ENCODE measurements around the gene IGSF9.

IGSF9 gene

GRCh38 chr1:159897962-159898361, 47.5 kb downstream of the IGSF9 start:
- Histone ChIP-seq H3K4me3 (ENCODE audit: low read length) (no peak overlapping the region), H3K4me1 (ENCODE audit: control insufficient read depth, insufficient read depth, low read length) (peaks cover 11% of the 10 kb centered on the region), H3K27me3 (replicated peaks; ENCODE audit: control insufficient read depth, insufficient read depth, low read length) (peaks cover 7% of the 10 kb centered on the region), H3K9ac (ENCODE audit: low read length) (no peak overlapping the region), H3K9me3 (ENCODE audit: control insufficient read depth, low read length) (no peaks in the 10 kb centered on the region), H3K36me3 (ENCODE audit: control insufficient read depth, insufficient read depth, low read length, severe bottlenecking) (no peaks in the 10 kb centered on the region)
- DNase-seq (ENCODE audit: low read depth) = no peak

- Histone ChIP-seq H3K36me3 (ENCODE audit: control insufficient read depth, insufficient read depth, low read length, severe bottlenecking) (no peaks in the 10 kb centered on the region), H3K9ac (ENCODE audit: low read length) (no peak overlapping the region), H3K4me1 (ENCODE audit: control insufficient read depth, insufficient read depth, low read length) (peaks cover 11% of the 10 kb centered on the region), H3K27me3 (replicated peaks; ENCODE audit: control insufficient read depth, insufficient read depth, low read length) (peaks cover 7% of the 10 kb centered on the region), H3K4me3 (ENCODE audit: low read length) (no peak overlapping the region), H3K9me3 (ENCODE audit: control insufficient read depth, low read length) (no peaks in the 10 kb centered on the region)
- DNase-seq (ENCODE audit: low read depth) = no peak
Measured at GRCh38 chr1:159896546-159896930, 48.9 kb downstream of the IGSF9 start.

GRCh38 chr1:159895836-159896545, 49.4 kb downstream of the IGSF9 start:
- Histone ChIP-seq H3K4me1 (ENCODE audit: control insufficient read depth, insufficient read depth, low read length) (peaks cover 9% of the 10 kb centered on the region), H3K9ac (ENCODE audit: low read length) (no peak overlapping the region), H3K36me3 (ENCODE audit: control insufficient read depth, insufficient read depth, low read length, severe bottlenecking) (no peaks in the 10 kb centered on the region), H3K9me3 (ENCODE audit: control insufficient read depth, low read length) (no peaks in the 10 kb centered on the region), H3K4me3 (ENCODE audit: low read length) (no peak overlapping the region), H3K27me3 (replicated peaks; ENCODE audit: control insufficient read depth, insufficient read depth, low read length) (peaks cover 7% of the 10 kb centered on the region)
- DNase-seq (ENCODE audit: low read depth) = no peak

DNA sequence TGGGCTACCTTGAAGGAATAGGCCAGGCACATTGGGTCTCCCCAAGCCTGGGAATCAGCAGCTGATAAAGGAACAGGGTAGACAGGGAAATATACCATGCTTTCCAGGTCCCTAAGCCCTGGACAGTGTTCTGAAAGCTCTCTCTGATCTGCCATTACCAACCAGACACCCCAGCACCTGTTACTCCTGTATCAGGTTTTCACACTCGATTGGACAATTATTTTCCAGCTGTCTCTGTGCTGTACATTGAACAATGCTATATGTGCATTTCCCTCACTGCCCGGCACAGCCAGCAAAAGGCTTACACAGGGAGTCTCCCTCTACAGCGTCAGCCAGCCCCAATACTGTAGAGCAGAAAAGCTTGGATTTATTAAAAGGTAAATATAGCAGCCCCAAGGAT, 50.1 kb downstream of the IGSF9 start:
- H3K9ac ChIP-seq (ENCODE audit: low read length) = no peak overlapping the region
- peaks cover 4% of the 10 kb centered on the region for H3K4me1 ChIP-seq (ENCODE audit: control insufficient read depth, insufficient read depth, low read length)
- H3K9me3 ChIP-seq (ENCODE audit: control insufficient read depth, low read length) = no peaks in the 10 kb centered on the region
- H3K4me3 ChIP-seq (ENCODE audit: low read length) = no peak overlapping the region
- H3K27me3 ChIP-seq (replicated peaks; ENCODE audit: control insufficient read depth, insufficient read depth, low read length) = peaks cover 7% of the 10 kb centered on the region
- DNase-seq (ENCODE audit: low read depth) = no peak
- H3K36me3 ChIP-seq (ENCODE audit: control insufficient read depth, insufficient read depth, low read length, severe bottlenecking) = no peaks in the 10 kb centered on the region

- Histone ChIP-seq H3K36me3 (ENCODE audit: control insufficient read depth, insufficient read depth, low read length, severe bottlenecking) (no peaks in the 10 kb centered on the region), H3K9ac (ENCODE audit: low read length) (peak overlapping the region; percentile 12), H3K9me3 (ENCODE audit: control insufficient read depth, low read length) (no peaks in the 10 kb centered on the region), H3K27me3 (replicated peaks; ENCODE audit: control insufficient read depth, insufficient read depth, low read length) (peaks cover 7% of the 10 kb centered on the region), H3K4me3 (ENCODE audit: low read length) (no peak overlapping the region), H3K4me1 (ENCODE audit: control insufficient read depth, insufficient read depth, low read length) (peaks cover 13% of the 10 kb centered on the region)
- no peak for DNase-seq (ENCODE audit: low read depth)
Measured at GRCh38 chr1:159892944-159893343, 52.5 kb downstream of the IGSF9 start.

- peak; percentile 95 for DNase-seq (ENCODE audit: low read depth)
- Histone ChIP-seq H3K36me3 (ENCODE audit: control insufficient read depth, insufficient read depth, low read length, severe bottlenecking) (no peaks in the 10 kb centered on the region), H3K4me3 (ENCODE audit: low read length) (no peak overlapping the region), H3K9ac (ENCODE audit: low read length) (peak overlapping the region; percentile 35), H3K27me3 (replicated peaks; ENCODE audit: control insufficient read depth, insufficient read depth, low read length) (peaks cover 7% of the 10 kb centered on the region), H3K4me1 (ENCODE audit: control insufficient read depth, insufficient read depth, low read length) (peaks cover 13% of the 10 kb centered on the region), H3K9me3 (ENCODE audit: control insufficient read depth, low read length) (no peaks in the 10 kb centered on the region)
Measured at GRCh38 chr1:159891275-159892157, 53.9 kb downstream of the IGSF9 start.

- H3K4me1 ChIP-seq (ENCODE audit: control insufficient read depth, insufficient read depth, low read length) = peaks cover 13% of the 10 kb centered on the region
- no peak overlapping the region for H3K4me3 ChIP-seq (ENCODE audit: low read length)
- peaks cover 7% of the 10 kb centered on the region for H3K27me3 ChIP-seq (replicated peaks; ENCODE audit: control insufficient read depth, insufficient read depth, low read length)
- no peaks in the 10 kb centered on the region for H3K9me3 ChIP-seq (ENCODE audit: control insufficient read depth, low read length)
- no peaks in the 10 kb centered on the region for H3K36me3 ChIP-seq (ENCODE audit: control insufficient read depth, insufficient read depth, low read length, severe bottlenecking)
- no peak for DNase-seq (ENCODE audit: low read depth)
- peak overlapping the region; percentile 37 for H3K9ac ChIP-seq (ENCODE audit: low read length)
Measured at GRCh38 chr1:159890390-159890789, 55.0 kb downstream of the IGSF9 start.

- Histone ChIP-seq H3K4me3 (ENCODE audit: low read length) (no peak overlapping the region), H3K9me3 (ENCODE audit: control insufficient read depth, low read length) (no peaks in the 10 kb centered on the region), H3K36me3 (ENCODE audit: control insufficient read depth, insufficient read depth, low read length, severe bottlenecking) (no peaks in the 10 kb centered on the region), H3K27me3 (replicated peaks; ENCODE audit: control insufficient read depth, insufficient read depth, low read length) (peaks cover 4% of the 10 kb centered on the region), H3K9ac (ENCODE audit: low read length) (peak overlapping the region; percentile 37), H3K4me1 (ENCODE audit: control insufficient read depth, insufficient read depth, low read length) (peaks cover 13% of the 10 kb centered on the region)
- DNase-seq (ENCODE audit: low read depth) = peak; percentile 87
Measured at GRCh38 chr1:159889821-159890252, 55.6 kb downstream of the IGSF9 start.

DNA sequence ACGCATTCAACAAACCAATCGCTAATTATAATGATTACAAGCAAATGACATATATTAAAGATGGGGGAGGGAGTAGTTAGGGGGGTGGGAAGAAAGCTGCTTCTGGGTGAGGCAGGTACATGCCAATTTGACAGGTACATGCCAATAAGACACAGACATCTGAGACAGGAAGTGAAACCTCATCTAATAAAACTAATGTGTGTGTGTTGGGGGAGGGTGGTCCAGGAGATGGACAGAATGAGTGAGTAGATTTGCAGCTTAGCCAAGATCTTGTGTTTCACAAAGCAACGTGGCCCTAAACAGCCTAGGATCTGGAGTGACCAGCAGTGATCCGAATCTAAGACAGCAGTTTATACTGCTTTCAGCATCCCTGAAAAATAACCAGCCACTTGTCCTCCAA, 56.2 kb downstream of the IGSF9 start:
- Histone ChIP-seq H3K4me3 (ENCODE audit: low read length) (no peak overlapping the region), H3K9me3 (ENCODE audit: control insufficient read depth, low read length) (no peaks in the 10 kb centered on the region), H3K36me3 (ENCODE audit: control insufficient read depth, insufficient read depth, low read length, severe bottlenecking) (no peaks in the 10 kb centered on the region), H3K27me3 (replicated peaks; ENCODE audit: control insufficient read depth, insufficient read depth, low read length) (no peaks in the 10 kb centered on the region), H3K9ac (ENCODE audit: low read length) (no peak overlapping the region), H3K4me1 (ENCODE audit: control insufficient read depth, insufficient read depth, low read length) (peaks cover 13% of the 10 kb centered on the region)
- no peak for DNase-seq (ENCODE audit: low read depth)

DNA sequence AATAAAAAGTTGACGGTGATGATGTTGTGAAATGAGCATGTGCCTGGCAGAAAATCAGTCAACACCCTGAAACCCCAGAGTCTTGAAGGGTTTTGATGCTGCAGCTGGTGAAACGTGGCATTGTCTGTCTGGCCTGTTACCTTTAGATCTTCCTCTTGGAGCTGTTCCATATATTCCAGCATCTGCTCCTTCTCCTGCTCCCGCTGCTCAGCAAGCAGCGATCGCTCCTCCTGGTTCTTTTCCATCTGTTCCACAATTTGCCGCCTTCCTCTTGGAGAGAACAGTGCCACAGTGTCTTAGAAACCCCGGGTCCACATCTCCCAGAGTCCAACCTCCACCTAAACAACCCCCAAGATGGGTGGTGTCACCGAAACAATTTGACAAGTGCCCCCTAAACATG, 61.1 kb downstream of the IGSF9 start:
- Histone ChIP-seq H3K4me3 (ENCODE audit: low read length) (no peak overlapping the region), H3K4me1 (ENCODE audit: control insufficient read depth, insufficient read depth, low read length) (peaks cover 26% of the 10 kb centered on the region), H3K9ac (ENCODE audit: low read length) (no peak overlapping the region), H3K27me3 (replicated peaks; ENCODE audit: control insufficient read depth, insufficient read depth, low read length) (no peaks in the 10 kb centered on the region), H3K36me3 (ENCODE audit: control insufficient read depth, insufficient read depth, low read length, severe bottlenecking) (no peaks in the 10 kb centered on the region), H3K9me3 (ENCODE audit: control insufficient read depth, low read length) (no peaks in the 10 kb centered on the region)
- no peak for DNase-seq (ENCODE audit: low read depth)

DNA sequence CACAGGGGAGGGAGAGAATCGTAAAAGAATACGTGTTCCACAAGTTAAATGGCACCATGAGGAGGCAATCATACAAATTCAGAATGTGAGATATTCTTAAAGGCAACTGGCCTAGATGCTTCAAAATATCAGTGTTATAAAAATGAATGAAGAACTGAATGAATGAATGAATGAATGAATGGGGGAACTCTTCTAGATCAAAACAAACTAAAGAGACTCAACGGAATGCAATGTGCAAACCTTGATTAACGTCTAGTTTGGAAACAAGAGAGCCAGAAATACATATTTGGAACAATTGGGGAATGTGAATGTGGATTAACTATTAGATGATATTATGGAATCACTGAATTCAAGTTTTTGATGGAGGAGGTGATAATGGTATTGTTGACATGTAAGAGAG, 62.3 kb downstream of the IGSF9 start:
- DNase-seq (ENCODE audit: low read depth) = no peak
- no peak overlapping the region for H3K4me3 ChIP-seq (ENCODE audit: low read length)
- H3K9me3 ChIP-seq (ENCODE audit: control insufficient read depth, low read length) = no peaks in the 10 kb centered on the region
- no peaks in the 10 kb centered on the region for H3K36me3 ChIP-seq (ENCODE audit: control insufficient read depth, insufficient read depth, low read length, severe bottlenecking)
- no peaks in the 10 kb centered on the region for H3K27me3 ChIP-seq (replicated peaks; ENCODE audit: control insufficient read depth, insufficient read depth, low read length)
- H3K4me1 ChIP-seq (ENCODE audit: control insufficient read depth, insufficient read depth, low read length) = peaks cover 25% of the 10 kb centered on the region
- H3K9ac ChIP-seq (ENCODE audit: low read length) = no peak overlapping the region
